Testis (tissue), 2 donors: ENCODE results near the gene MAP1S.

Experiments used
- POLR2A ChIP-seq: fragments of 450-650 bp; IDR thresholded peaks from one replicate; pipeline ENCODE4 v1.6.1; 2017; ENCODE audit warnings: antibody characterized with exemption, mild to moderate bottlenecking, moderate library complexity
- TF ChIP-seq, protein P1 (sequence below), 3 experiments: fragments of 450-650 bp in 2 of 3; fragments of 200-600 bp in 1 of 3; sonication (generic) in 1 of 3; IDR thresholded peaks; one replicate each; pipeline ENCODE4 v1.5.1; 2016 to 2019; ENCODE audit warnings: antibody characterized with exemption in 3 of 3, mild to moderate bottlenecking in 2 of 3, moderate library complexity in 1 of 3

DNA sequence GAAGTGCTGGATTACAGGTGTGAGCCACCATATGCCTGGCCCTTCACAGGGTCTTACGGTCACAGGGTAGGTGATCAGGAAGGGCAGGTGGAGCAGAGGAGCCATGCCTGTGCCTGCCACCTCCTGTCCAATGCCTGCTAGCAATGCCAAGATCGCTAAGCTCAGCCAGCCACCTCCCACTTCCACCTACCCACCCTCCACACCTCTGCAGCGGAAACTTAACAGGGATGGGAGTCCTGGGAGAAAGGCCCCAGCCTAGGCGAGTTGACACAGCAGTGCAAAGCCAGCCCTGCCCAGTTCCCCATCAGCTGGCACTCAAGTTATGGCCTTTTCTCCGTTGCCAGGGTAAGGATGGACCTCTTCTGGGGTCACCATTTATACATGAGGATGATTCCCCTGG lies 16.1 kb downstream of the MAP1S start:
- TF ChIP-seq, protein P1, sequence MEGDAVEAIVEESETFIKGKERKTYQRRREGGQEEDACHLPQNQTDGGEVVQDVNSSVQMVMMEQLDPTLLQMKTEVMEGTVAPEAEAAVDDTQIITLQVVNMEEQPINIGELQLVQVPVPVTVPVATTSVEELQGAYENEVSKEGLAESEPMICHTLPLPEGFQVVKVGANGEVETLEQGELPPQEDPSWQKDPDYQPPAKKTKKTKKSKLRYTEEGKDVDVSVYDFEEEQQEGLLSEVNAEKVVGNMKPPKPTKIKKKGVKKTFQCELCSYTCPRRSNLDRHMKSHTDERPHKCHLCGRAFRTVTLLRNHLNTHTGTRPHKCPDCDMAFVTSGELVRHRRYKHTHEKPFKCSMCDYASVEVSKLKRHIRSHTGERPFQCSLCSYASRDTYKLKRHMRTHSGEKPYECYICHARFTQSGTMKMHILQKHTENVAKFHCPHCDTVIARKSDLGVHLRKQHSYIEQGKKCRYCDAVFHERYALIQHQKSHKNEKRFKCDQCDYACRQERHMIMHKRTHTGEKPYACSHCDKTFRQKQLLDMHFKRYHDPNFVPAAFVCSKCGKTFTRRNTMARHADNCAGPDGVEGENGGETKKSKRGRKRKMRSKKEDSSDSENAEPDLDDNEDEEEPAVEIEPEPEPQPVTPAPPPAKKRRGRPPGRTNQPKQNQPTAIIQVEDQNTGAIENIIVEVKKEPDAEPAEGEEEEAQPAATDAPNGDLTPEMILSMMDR (IDR thresholded peaks at IDR 0.05), result no peak
- TF ChIP-seq POLR2A, result no peak
